ENCODE results near the gene COL26A1.

GRCh38 chr7:101532400-101533102, 169.9 kb downstream of the COL26A1 start:
- no peak for TF ChIP-seq CTCF (conservative IDR thresholded peaks at IDR 0.05)
- TF ChIP-seq EZH2 (IDR thresholded peaks at IDR 0.05; ENCODE audit: low read depth): no peak

Data from PC-9 (cell line).